GM18520 (cell line): Measurements from ENCODE around the gene TNFRSF19.

Experiments
- ATAC-seq: cut with Tn5 transposase; IDR thresholded peaks from one replicate; pipeline ENCODE4 v1.9.1; 2021; ENCODE audit not compliant: unreplicated experiment

Gene TNFRSF19

DNA sequence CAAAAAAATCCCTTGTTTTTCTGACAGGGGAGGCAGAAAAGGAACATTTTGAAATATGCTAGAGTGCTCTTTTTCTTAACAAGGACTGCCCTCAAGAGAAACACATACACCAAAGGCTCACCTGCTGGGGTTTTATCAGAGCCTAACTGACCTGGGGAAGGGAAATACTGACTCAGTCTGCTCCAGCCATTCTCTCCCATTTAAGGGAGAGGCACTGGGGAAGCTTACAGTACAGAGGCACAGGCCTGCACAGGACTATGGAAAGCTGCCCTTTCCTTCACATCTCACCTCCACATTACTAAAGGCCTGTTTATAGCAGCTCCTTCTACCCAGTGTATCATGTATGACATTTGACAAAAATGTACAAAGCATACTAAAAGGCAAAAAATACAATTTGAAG, 30.3 kb downstream of the TNFRSF19 start:
- no peak for ATAC-seq

DNA sequence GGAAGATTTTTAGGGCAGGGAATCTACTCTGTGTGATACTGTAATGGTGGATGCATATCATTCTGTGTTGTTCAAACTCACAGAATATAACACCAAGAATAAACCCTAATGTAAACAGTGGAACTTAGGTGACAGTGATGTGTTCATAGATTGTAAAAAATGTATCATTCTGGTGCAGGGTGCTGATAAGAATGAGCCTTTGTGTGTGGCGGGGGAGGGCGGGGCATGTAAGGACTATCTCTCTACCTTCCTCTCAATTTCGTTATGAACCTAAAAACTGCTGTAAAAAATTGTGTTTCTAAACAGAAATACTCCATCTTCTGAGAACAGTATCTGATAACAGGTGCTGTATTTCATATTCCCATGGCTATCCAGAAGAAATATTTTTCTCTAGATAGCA, 35.6 kb downstream of the TNFRSF19 start:
- ATAC-seq = no peak

DNA sequence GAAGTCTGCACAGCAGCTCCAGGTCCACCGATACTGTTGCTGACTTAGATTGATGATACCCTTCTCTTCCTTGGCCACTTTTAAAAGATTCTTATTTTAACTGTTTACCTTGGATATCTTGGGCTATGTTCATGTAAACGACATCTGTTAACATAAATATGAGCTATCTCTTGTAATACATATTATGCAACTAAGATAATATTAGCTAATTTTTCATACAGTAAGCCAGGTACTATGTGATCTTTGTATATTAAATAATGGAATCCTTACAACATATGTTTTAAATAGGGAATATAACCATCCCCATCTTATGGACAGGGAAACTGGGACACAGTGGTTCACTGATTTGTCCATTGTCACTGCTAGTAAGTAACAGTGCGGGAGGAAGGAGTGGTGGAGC, 37.9 kb downstream of the TNFRSF19 start:
- ATAC-seq = no peak

DNA sequence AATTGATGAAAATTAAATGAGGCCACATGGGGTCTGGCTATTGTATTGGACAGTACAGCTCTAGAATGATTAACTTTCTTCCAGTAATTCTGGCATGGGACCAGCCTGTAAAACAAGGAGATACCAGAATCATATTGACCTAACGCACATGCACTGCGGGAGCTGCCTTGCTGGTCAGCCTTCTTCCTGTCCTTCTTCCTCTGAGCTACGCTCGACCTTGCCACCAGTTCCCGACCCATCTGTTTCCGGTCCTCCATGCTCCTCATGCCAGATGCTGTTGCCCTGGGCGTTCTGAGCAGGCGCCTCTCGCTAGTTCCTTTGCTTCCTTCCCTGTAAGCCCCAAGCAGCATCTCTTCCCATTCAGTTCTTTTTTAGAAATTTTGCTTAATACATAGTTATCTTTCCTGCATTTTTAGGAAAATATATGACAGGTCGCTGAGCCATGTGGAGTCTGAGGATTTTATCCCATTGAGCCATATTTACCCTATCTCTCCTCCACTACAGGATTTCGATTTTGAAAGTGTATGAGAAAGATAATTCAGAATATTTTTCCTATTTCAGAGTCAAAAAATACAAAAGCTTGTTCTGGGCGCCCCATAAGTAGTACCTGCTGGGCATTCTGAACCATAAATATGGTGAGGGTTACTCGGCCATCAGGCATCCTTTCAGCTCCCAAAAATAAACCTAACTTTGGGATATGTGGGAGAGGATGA, 38.6 kb downstream of the TNFRSF19 start:
- ATAC-seq = no peak

DNA sequence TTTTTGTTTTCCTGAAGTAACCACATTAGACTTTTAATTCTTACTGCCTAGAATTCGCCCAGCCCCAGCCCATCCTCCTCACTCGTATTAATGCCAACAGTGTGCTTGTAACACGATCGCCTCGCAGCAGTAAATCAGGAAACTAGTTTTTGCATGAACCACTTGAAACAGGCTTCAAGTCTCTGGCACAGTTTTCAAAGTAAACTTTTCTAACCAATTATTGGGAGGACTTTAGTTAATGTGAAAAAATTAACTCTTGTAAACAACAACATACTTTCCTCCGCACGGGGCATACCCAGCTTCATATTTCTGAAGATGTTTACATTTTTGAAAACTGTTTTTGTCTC, 39.2 kb downstream of the TNFRSF19 start:
- no peak for ATAC-seq

DNA sequence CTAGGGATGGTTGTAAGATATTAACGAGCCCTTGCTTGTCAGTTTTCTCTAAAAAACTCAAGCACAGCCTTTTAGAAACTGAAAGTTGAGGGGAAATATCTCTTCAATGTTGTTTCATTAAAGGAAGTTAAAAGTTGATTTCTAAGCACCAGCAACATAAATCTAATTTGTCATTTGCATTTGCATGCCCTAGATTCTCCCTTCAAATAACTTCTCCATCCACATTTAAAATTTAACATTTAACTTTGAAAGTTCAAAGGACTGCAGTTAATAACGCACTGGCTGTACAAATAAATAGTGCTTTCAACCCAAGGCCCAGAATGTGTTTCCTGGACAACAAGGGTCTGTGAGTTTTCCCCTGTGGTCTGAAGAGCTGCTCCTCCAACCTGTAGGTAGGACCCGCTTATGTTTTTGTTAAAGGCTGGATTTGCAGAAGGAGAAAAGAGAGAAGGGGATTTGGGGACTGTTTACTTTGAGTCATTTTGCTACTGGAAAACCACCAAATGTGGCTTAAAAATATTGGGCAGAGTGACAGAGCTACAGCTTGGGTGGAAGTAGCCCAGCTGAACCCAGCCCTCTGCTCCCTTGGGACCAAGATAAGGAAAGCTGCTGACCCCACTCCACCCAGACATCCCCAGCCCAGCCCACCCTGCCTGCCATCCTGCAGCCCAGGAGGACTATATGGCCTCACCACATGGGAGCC, 39.8 kb downstream of the TNFRSF19 start:
- no peak for ATAC-seq

DNA sequence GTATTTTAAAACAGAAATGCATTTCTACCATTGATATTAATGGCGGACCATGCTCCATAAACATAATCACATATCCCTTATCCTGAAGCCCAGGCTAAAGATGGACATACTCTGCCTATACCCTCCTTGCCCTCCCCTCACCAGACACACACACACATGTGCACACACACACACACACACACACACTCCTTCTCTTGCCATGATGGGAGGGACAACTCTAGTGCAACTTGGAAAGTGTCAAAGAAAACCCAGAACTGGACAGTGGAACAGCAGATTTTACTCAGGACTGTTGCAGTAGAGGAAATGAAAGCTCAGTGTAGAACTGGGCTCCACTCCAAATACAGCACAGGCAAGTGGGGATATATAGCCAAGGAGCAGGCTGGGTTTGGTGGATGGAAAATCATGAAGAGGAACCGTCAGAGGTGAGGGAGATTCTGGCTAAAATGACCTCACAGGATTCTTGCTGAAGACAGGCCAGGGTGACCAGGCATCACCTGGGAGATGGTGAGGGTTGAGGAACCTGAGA, 40.8 kb downstream of the TNFRSF19 start:
- no peak for ATAC-seq

DNA sequence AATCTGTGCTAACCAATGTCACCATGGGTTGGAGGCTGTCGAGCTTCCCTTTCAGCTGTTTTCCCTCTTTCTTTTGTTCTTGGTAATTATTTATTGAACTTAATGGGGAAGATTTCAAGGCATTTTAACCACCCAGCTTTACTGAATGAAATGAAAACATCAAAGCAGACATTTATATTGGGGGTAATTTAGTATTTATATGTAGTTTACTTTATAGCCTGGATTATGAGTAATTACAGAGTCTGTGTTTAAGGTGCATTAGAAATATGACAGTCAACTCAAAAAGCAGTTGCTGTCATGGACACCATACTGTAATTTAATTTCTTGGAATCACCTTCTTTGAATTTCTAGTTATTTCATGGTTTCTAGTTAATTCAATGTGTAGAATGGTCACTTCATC, 42.0 kb downstream of the TNFRSF19 start:
- no peak for ATAC-seq

DNA sequence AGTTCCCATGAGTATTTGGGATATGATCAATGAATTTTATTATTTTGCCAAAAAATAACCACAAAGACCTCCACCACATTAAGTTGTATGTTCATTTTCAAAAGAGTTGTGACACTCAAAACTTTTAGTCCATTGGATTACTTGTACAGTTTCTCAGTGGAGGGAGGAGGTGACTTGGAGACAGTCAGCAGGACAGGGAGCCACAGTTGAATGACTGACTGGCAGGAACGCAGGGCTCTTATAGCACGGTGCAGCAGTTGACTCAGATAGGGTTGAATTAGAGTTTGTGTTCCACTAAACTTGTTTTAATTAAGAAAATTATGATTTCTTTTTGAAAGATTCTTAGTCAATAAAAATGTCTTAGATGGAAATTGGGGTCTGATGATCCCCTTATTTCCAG, 42.5 kb downstream of the TNFRSF19 start:
- ATAC-seq = no peak

DNA sequence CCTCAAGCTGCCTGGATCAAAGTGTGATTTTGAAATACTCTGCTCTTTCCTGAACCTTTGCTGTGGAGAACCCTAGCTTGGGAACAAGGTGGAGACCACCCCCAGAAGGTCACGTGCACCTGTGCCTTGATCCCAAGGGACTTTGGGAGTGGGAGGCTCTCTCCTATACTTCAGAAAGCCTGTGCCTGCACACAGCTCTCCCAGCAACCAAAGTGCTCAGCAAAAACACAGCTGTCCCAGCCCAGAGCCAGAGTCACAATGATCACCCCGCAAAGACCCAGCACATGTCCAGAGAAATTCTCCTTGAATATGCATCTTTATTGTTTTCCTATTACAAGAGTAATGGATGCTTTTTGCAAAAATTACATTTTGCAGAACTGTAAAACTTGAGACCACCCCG, 43.4 kb downstream of the TNFRSF19 start:
- ATAC-seq = no peak

DNA sequence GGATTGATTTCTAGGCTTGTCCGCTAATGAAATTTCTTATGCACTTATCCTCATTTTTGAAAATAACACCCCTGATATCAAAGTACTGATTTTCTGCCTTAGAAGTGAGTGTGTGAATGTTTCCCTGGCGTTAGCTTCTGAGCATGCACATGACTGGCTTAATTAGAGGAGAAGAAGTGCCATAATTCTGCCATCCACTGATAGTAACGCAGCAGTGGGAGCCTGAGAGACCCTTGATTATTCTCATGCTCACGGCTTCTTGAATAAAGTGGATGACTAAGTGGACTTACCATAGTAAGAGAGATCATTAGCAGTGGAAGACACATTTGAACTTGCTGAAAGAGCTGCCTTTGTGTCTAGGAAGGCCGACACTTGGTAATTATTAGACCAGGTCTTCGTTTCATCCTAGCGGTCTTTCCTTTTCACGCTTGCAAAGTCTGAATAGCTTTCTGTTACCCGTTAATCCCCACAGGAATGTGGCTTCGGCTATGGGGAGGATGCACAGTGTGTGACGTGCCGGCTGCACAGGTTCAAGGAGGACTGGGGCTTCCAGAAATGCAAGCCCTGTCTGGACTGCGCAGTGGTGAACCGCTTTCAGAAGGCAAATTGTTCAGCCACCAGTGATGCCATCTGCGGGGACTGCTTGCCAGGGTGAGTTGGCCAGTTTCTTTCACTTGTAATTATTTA, 45.3 kb downstream of the TNFRSF19 start:
- ATAC-seq = no peak

DNA sequence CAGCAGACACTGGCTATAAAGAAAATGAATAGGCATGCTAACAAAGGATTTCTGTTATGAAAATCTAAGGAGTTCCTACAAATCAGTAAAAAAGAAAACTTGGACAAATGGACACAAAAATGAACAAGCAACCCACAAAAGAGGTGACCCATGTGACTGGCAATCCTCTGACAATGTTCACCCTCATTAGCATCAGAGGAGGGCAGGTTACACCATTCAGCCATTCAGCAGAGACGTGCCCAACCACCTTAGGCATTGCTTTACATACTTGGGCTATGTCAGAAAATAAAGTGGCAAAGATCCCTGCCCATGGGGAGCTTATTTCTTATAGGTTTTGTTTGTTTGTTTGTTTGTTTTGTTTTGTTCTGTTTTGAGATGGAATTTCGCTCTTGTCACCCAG, 46.0 kb downstream of the TNFRSF19 start:
- ATAC-seq = no peak

DNA sequence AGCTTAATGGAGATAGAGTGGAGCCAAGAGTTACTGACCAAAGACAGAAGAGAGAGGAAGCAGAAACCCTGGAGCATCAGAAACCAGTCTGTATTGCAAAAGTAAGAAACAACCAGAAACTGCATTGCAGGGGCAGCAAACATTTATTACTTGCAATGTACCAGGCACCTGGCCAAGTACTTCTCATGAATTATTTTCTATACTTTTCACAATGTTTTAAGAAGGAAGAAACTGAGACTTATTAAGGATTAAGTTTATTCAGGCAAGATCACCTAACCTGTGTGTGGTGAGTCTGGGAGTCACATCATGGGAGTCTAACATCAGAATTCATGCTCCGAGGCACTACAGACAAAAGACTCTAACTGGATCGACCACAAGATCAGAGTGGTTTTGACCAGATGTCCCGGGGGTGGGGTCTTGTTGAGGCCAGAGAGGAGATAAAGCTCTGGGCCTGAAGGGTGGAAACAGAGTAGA, 47.4 kb downstream of the TNFRSF19 start:
- no peak for ATAC-seq

DNA sequence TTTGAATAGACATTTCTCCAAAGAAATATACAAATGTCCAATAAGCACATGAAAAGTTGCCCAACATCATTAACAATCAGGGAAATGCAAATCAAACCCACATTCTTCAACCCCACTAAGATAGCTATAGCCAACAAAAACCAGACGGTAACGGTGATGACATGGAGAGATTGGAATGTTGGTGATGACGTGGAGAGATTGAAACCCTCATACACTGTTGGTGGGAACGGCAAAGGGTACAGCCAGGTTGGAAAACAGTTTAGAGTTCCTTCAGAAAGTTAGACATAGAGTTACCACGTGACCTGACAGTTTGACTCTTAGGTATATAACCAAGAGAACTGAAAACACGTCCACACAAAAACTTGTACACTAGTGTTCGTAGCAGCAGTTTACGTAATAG, 48.1 kb downstream of the TNFRSF19 start:
- ATAC-seq = no peak

DNA sequence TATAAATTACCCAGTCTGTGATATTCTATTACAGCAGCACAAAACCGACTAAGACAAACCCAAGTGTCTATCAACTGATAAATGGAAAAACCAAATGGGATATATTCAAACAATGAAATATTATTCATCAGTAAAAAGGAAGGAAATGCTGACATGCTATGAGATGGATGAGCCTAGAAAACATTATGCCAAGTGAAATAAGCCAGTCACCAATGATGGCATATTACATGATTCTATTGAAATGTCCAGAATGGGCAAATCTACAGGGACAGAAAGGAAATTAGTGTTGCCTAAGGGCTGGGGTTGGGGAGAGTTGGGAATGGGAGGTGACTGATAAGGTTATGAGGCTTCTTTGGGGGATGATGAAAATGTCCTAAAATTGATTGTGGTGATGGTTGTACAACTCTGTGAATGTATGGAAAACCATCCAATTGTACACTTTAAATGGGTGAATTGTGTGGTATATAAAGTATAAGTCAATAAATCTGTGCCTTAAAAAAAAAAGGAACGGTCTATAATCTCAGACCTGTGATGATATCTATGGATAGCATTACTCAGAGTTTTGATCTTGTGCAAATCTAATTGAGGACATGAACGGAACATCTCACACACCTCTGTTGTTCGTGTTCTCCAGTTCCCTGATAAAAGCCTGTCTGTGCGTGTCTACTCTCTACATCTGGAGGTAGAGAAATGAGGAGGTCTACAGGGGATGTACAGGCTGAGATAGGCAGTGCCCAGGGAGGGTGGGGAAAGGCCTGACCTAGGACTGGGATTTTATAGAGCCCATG, 49.0 kb downstream of the TNFRSF19 start:
- ATAC-seq = no peak

DNA sequence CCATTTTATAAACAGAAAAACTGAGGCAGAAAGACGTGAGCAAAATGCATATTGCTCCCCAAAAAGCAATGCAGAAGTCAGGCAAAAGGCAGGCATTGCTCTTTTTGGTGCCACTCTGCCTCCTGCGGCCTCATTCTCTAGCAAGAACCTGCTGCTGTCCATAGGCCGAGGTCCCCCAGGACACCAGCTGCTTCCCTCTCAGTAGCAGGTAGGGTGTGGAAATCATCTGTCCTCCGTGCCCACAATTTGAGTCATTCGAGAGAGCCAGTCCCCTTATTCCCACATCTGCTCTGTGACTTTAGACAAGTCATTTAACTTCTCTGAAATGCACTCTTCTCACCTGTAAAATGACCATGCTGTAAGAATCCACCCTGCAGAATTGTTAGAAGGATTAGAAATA, 50.0 kb downstream of the TNFRSF19 start:
- ATAC-seq = no peak

DNA sequence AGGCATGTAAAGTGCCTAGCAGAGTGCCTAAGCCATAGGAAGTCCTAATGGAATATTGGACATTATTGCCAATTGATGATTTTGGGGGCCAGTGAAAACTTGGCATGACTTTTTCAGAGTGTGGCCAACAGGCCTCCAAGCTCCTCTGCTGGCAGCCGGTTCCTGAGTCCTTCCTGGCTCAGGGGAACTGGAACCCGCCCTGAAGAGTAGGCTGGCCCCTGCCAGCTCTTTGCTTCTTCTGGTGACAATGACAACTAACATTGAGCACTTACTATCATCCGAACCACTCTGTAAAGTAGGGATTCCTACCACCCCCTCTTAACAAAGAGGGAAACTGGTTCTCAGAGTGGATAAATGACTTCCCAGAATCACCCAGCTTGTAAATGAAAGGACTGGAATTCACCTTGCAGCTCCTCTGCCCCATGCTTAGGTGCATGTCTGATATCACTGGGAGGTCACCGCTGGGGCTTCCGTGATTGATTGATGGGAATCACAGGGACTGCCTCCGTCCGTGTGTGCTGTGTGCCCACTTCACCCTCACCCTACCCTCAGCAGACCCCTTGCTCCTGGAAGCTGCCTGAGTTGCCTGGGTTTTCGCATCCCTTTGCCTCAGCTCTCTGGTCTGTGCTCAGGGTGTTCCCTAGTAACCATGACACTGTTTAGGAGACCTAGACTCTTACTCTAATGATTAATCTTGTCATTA, 50.6 kb downstream of the TNFRSF19 start:
- ATAC-seq = no peak

DNA sequence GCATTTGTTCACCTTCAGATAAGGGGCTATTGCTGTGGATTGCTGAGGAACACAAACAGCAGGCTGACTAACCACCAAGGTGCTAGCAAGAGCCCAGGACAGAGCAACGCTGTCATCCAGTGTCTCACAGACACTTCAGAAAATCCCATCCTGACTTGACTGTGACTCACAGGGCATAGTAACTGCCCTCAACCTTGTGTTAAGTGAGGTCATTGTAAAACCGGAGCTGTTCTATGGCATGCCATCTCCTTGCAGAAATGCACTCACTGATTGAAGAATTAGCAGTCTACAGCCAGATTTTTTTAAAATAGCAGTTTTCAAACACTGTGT, 51.1 kb downstream of the TNFRSF19 start:
- peak; percentile 73 for ATAC-seq

DNA sequence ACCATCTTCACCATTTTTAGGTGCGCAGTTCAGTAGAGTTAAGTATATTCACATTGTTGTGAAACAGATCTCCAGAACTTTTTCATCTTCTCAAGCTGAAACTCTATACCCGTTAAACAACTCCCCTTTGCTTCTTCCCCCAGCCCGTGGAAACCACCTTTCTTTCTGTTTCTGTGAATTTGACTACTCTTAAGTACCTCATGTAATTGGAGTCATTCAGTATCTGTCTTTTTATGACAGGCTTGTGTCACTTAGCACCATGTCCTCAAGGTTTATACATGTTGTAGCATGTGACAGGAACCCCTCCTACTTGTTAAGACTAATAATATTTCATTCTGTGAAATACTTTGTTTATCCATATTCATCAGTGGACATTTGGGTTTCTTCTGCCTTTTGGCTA, 52.8 kb downstream of the TNFRSF19 start:
- ATAC-seq = peak; percentile 64

DNA sequence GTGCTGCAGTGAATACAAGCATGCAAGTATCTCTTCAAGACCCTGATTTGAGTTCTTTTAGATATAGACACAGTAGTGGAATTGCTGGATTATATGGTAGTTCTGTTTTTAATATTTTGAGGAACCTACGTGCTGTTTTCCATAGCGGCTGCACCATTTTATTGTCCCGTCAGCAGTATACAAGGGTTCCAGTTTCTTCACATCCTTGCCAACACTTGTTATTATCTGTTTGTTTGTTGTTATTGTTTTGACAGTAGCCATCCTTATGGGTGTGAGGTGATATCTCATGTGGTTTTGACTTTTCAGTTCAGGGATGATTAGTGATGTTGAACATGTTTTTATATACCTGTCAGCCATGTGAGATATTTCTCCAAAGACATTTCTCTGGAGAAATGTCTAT, 53.2 kb downstream of the TNFRSF19 start:
- no peak for ATAC-seq

DNA sequence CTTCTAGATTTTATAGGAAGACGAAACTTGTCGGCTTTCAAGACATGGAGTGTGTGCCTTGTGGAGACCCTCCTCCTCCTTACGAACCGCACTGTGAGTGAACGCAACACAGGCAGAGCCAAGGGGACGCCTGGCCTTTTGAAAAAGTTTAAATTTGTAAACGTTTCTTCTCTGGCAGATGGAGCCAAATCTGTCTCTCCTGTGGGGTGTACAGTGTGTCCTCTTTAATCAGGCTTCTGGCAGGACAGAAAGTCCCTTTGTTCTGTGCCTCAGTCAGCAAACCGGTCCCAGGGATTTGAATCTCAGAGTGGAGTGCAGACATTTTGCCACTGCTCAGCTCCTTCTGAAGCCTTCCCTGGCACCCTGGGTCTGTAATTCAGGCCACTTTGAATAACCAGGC, 56.5 kb downstream of the TNFRSF19 start:
- no peak for ATAC-seq
